HPDE6-E6E7 (cell line): ENCODE measurements around the gene SF3B1.
"Not testable (repeated sequence)": the region's sequence is repeated elsewhere in the genome, so short reads cannot be mapped to it uniquely, and the experiment has no call there.

ENCODE experiments used
- DNase-seq: peaks from one replicate; pipeline ENCODE4 v3.0.0; 2011; ENCODE audit warnings: missing footprints; ENCODE audit errors: extremely low spot score

SF3B1 gene

DNA sequence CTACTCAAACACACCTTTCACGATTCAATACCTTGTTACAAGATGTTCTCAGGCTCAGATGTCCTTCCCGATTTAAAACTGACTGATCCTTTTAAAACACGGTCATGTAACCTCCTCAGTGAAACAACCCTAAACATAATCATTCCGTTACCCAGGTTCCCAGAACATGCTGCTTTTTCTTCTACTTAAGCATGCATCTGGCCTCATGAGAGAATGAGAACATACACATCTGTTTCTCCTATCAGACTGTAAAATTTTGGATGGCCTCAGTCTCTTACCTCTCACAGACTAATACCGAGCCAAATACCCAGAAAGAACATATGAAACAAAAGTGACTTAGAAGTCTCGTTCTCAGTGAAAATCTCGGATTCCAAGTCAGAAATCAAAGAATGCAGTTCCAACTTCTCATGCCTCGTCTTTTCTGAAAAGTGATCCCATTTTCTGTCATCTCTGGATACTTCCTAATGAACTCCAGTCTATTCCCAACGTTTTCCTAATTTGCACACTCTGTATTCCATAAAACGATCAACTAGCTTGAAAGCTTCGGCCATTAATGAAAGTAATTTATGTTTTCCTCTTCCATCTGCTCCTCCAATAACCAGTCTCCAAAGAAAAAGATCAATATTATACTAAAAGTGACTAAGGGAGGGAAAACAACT is 919 bp downstream of the SF3B1 start:
- no peak for DNase-seq

DNA sequence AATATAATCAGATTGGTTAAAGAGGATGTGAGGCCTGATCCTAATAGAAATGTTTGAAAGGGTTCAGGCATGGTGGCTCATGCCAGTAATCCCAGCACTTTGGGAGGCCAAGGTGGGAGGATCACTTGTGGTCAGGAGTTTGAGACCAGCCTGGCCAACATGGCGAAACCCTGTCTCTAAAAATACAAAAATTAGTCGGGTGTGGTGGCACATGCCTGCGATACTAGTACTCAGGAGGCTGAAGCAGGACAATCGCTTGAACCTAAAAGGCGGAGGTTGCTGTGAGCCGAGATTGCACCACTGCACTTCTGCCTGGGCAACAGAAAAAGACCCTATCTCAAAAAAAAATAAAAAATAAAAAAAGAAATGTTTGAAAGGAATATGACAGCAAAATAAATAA is 2.3 kb downstream of the SF3B1 start:
- DNase-seq = not testable (repeated sequence)

DNA sequence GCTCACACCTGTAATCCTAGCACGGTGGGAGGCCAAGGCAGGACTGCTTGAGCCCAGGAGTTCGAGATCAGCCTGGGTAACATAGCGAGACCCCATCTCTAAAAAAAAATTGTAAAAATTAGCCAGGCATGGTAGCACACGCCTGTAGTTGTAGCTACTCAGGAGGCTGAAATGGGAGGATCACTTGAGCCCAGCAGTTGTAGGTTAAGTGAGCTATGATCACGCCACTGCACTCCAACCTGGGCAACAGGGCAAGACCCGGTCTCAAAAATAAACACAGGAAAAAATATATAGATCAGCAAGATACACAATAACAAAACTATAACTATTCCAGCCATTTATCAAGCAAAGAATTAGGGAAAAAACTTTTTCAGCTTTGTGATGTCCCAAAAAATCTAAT is 3.0 kb downstream of the SF3B1 start:
- no peak for DNase-seq

DNA sequence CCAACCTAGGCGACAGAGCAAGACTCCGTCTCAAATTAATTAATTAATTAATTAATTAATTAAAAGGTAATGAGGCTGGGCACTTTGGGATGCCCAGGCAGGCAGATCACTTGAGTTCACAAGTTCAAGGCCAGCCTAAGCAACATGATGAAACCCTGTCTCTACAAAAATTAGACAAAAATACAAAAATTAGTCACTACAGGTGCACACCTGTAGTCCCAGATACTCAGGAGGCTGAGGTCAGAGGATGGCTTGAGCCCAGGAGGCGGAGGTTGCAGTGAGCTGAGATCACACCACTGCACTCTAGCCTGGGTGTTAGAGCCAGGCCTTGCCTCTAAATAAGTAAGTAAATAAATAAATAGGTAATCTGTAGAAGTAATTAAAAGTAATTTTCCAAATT is 6.8 kb downstream of the SF3B1 start:
- no peak for DNase-seq

- no peak for DNase-seq
These were observed 7.9 kb downstream of the SF3B1 start for GRCh38 chr2:197426723-197427603.

DNA sequence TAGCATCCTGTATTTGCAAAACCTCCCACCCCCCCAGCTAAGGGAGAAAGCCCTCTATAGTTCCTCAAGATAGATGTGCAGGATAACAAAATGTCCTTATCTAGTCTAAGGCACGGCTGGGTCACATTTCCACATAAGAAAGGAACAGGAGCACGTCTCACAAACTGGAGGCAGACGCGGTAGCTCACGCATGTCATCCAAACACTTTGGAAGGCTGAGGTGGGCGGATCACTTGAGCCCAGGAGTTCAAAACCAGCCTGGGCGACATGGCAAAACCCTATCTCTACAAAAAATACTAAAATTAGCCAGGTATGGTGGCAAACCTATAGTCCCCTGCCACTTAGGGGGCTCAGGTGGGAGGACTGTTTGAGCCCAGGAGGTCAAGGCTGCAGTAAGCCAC is 9.3 kb downstream of the SF3B1 start:
- DNase-seq = no peak

- no peak for DNase-seq
These were observed 11.5 kb downstream of the SF3B1 start for GRCh38 chr2:197423307-197423706.

GRCh38 chr2:197419438-197419837 is 15.4 kb downstream of the SF3B1 start:
- no peak for DNase-seq

DNA sequence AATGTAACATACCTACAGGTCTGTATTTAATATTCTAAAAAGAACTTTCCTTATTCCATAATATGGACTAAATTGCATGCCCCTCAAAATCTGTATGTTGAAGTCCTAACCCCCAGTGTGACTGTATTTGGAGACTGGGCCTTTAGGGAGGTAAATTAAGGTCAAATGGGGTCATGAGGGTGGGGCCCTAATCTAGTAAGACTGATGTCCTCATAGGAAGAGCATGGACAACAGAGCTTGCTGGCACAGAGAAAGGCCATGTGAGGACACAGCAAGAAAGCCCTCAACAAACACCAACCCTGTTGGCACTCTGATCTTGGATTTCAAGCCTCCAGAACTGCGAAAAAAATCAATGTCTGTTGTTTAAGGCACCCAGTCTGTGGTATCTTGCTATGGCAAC is 18.6 kb downstream of the SF3B1 start:
- DNase-seq = no peak

- DNase-seq = no peak
These were observed 20.3 kb downstream of the SF3B1 start for GRCh38 chr2:197414515-197414914.

DNA sequence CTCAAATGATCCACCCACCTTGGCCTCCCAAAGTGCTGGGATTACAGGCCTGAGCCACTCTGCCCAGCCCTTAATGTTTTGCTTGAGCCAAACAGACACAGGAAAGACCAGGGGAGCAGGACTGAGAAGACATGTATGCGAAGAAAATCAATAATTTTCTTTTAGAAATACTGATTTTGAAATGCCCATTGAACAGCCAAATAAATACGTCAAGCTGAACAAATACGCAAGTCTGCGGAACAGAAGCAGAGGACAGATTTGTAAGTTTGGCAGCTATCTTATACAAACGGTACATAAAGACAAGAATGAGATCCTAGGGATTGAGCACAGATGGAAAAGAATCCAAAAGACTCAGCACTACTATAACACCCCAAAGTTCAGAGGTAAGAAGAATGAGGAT is 20.8 kb downstream of the SF3B1 start:
- DNase-seq = no peak

- no peak for DNase-seq
These were observed 29.2 kb downstream of the SF3B1 start for GRCh38 chr2:197405582-197405981.

- DNase-seq = no peak
These were observed 34.8 kb downstream of the SF3B1 start for GRCh38 chr2:197399887-197400540.

- DNase-seq = no peak
These were observed 35.9 kb downstream of the SF3B1 start for GRCh38 chr2:197398913-197399312.

GRCh38 chr2:197391220-197391717 is 43.6 kb downstream of the SF3B1 start:
- DNase-seq = no peak

GRCh38 chr2:197388866-197389587 is 45.8 kb downstream of the SF3B1 start:
- no peak for DNase-seq

DNA sequence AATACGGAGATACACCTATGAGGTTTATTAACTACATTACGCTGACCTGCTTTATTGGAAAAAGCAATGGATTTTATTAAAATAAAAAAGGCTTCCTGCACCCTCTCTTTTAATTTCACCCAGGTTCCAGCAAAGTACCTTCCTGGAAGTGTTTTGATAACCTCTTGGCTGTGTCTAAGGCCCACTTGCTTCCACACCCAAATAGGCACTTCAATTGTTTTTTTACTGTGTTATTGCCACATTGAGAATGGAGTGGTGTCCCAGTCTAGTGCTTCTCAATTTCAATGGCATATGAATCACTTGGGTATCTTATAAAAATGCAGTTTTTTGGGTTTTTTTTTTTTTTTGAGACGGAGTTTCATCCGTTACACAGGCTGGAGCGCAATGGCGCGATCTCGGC is 47.6 kb downstream of the SF3B1 start:
- no peak for DNase-seq

GRCh38 chr2:197386242-197386641 is 48.6 kb downstream of the SF3B1 start:
- DNase-seq = no peak

GRCh38 chr2:197383825-197384224 is 51.0 kb downstream of the SF3B1 start:
- no peak for DNase-seq

DNA sequence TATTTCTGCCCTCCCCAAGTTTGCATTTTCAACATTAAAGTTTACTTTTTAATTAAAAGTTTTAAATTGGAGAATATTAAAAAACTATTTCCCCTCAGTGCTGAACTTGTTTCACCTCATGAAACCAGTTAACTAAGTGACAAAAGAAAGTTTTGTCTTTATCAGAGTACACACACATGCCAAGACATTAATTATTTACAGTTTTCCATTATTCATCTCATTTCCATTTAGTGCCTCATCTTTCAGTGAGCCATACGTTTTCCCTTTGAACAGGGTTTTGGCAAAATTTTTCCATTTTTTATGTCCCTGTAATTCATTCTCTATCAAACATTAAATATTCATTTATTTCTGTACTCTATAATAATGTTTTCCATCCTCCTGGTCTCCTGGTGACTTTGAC is 53.2 kb downstream of the SF3B1 start:
- DNase-seq = no peak

GRCh38 chr2:197379918-197380309 is 54.9 kb downstream of the SF3B1 start:
- not testable (repeated sequence) for DNase-seq
